Activated CD4-positive, alpha-beta T cell treated with anti-CD3 and anti-CD28 coated beads, Interleukin-2, amount 10 ng/mL, durations not matched to agents 24 days and 14 days (primary cell): ENCODE data around the gene SLF1. TPM values are rescaled to one million over a fixed set of nuclear protein-coding genes. Genes with fewer than 3 reads are reported as not detected.

ENCODE experiments used
- DNase-seq: peaks from one replicate; pipeline ENCODE4 v3.0.0; 2022
- H3K27ac Mint-ChIP-seq: one replicate; pipeline ENCODE4 v1.8.0; 2022; ENCODE audit warnings: mild to moderate bottlenecking, mixed read lengths
- H3K27me3 Mint-ChIP-seq: one replicate; pipeline ENCODE4 v1.8.0; 2022; ENCODE audit warnings: mixed read lengths
- H3K36me3 Mint-ChIP-seq: one replicate; pipeline ENCODE4 v1.8.0; 2022; ENCODE audit warnings: low read depth, mild to moderate bottlenecking, mixed read lengths
- H3K4me1 Mint-ChIP-seq: one replicate; pipeline ENCODE4 v1.8.0; 2021; ENCODE audit warnings: mixed read lengths
- H3K4me3 Mint-ChIP-seq: one replicate; pipeline ENCODE4 v1.8.0; 2022; ENCODE audit warnings: mild to moderate bottlenecking, moderate library complexity, mixed read lengths
- H3K9me3 Mint-ChIP-seq: one replicate; pipeline ENCODE4 v1.8.0; 2021; ENCODE audit warnings: mixed read lengths
- intact Hi-C: fragments of 100-400 bp; cut with micrococcal nuclease; formaldehyde crosslinking; loops from one replicate; pipeline ENCODE4 v1.15.1; 2023
- total RNA-seq: library from RNA; stranded (reverse); gene quantifications from 2 replicates; pipeline ENCODE4 v1.2.3, GENCODE V29; 2022

SLF1 gene
- total RNA-seq, 1 donor from 2014 or later = 13.7 TPM

DNA sequence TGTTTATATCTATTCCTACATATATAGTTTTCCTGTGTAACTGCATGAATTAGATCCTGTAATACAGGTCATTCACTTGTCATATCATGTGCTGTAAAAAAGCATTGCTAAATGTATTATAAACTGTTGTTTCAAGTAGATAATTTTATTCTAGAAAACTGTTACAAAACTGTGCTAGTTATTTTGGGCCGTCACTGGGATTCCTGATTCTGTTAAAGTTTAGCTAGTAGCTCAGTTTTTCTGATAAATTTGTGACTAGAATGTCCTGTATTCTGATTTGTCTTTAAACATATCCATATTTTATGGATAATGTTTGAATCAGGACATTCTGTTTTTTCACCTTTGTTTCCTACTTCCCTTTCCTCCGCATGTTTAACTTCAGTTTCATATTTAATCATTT is 5.4 kb downstream of the SLF1 start:
- Mint-ChIP-seq H3K27ac (no peak overlapping the region), H3K4me1 (peaks cover 25% of the 10 kb centered on the region), H3K9me3 (no peaks in the 10 kb centered on the region), H3K4me3 (no peak overlapping the region), H3K36me3 (peaks cover 4% of the 10 kb centered on the region), H3K27me3 (no peaks in the 10 kb centered on the region)
- intact Hi-C loops = no loop called here
- no peak for DNase-seq

- DNase-seq = no peak
- Mint-ChIP-seq H3K4me1 (peaks cover 11% of the 10 kb centered on the region), H3K27ac (no peak overlapping the region), H3K9me3 (no peaks in the 10 kb centered on the region), H3K27me3 (no peaks in the 10 kb centered on the region), H3K36me3 (peaks cover 26% of the 10 kb centered on the region), H3K4me3 (no peak overlapping the region)
- intact Hi-C loops = no loop called here
Observed at GRCh38 chr5:94627191-94627590, 8.7 kb downstream of the SLF1 start.

GRCh38 chr5:94632024-94632423 is 13.6 kb downstream of the SLF1 start:
- H3K9me3 Mint-ChIP-seq = peaks cover 11% of the 10 kb centered on the region
- peaks cover 10% of the 10 kb centered on the region for H3K4me1 Mint-ChIP-seq
- H3K36me3 Mint-ChIP-seq = peaks cover 58% of the 10 kb centered on the region
- no peak overlapping the region for H3K4me3 Mint-ChIP-seq
- intact Hi-C loops = loop anchor here (2.0 kb wide), 1 partner anchor 13 kb away; the partner anchor contains the start of genes KIAA0825 and SLF1
- DNase-seq = no peak
- no peak overlapping the region for H3K27ac Mint-ChIP-seq
- H3K27me3 Mint-ChIP-seq = no peaks in the 10 kb centered on the region

- Mint-ChIP-seq H3K36me3 (peaks cover 71% of the 10 kb centered on the region), H3K27ac (no peak overlapping the region), H3K27me3 (no peaks in the 10 kb centered on the region), H3K4me1 (peaks cover 12% of the 10 kb centered on the region), H3K4me3 (no peak overlapping the region), H3K9me3 (peaks cover 32% of the 10 kb centered on the region)
- intact Hi-C loops = no loop called here
- no peak for DNase-seq
Observed at GRCh38 chr5:94640176-94640575, 21.7 kb downstream of the SLF1 start.

DNA sequence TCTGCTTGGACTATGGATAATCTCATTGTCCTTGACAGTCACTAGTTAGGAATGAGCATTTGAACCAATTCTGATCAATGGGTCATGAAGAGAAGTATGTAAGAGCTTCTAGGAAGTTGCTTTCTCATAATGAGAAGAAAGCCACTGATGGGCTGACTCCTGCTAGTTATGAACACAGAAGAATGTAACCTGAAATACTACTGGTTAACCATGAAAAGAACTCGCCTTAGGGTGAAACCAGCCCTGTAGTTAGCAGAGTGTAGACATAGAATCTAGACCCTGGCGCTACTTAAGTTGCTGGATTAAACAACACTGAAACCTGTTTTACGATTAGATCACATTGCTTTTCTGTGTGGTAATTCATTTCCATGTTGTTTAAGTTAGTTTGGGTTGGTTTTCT is 26.6 kb downstream of the SLF1 start:
- peaks cover 15% of the 10 kb centered on the region for H3K9me3 Mint-ChIP-seq
- H3K4me1 Mint-ChIP-seq = peaks cover 9% of the 10 kb centered on the region
- no peak for DNase-seq
- no peak overlapping the region for H3K4me3 Mint-ChIP-seq
- no peaks in the 10 kb centered on the region for H3K27me3 Mint-ChIP-seq
- no peak overlapping the region for H3K27ac Mint-ChIP-seq
- intact Hi-C loops = no loop called here
- peaks cover 34% of the 10 kb centered on the region for H3K36me3 Mint-ChIP-seq

DNA sequence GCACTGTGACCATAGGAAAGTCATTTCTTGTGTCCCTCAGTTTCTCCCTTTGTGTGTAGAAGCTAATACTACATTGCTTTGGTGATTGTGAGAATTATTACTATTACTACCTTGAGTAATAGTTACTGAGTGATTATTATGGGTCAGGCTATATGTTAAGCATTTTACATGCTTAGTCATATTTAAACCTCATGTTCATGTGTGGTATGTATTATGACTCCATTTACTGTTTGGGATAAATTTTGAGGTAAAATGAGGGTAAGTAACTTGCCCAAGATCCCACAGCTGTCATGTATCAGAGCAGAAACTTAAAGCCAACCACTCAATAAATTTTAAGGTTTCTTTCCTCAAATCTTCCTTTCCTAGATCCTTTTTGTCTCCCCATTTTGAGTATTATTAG is 28.3 kb downstream of the SLF1 start:
- intact Hi-C loops = no loop called here
- Mint-ChIP-seq H3K9me3 (peaks cover 4% of the 10 kb centered on the region), H3K27ac (no peak overlapping the region), H3K4me1 (peaks cover 6% of the 10 kb centered on the region), H3K4me3 (no peak overlapping the region), H3K36me3 (peaks cover 20% of the 10 kb centered on the region), H3K27me3 (no peaks in the 10 kb centered on the region)
- DNase-seq = no peak

GRCh38 chr5:94649874-94650273 is 31.4 kb downstream of the SLF1 start:
- no peak for DNase-seq
- intact Hi-C loops = no loop called here
- Mint-ChIP-seq H3K27me3 (no peaks in the 10 kb centered on the region), H3K36me3 (peaks cover 24% of the 10 kb centered on the region), H3K9me3 (peaks cover 5% of the 10 kb centered on the region), H3K4me3 (no peak overlapping the region), H3K27ac (no peak overlapping the region), H3K4me1 (no peaks in the 10 kb centered on the region)

DNA sequence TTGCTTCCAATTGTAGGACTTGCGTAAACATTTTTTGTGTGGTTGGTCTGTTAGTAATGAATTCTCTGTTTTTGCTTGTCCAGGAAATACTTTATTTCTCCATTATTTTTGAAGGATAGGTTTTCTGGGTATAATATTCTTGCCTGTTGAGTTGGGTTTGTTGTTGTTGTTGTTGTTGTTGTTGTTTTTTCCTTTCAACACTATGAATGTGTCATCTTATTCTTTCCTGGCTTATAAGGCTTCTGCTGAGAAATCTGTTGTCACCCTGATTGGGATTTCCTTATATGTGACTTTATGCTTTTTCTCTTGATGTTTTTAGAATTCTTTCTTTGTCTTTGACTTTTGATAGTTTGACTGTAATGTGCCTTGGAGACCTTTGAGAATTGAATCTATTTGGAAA is 39.8 kb downstream of the SLF1 start:
- H3K27ac Mint-ChIP-seq = no peak overlapping the region
- H3K4me3 Mint-ChIP-seq = no peak overlapping the region
- intact Hi-C loops = no loop called here
- peaks cover 60% of the 10 kb centered on the region for H3K36me3 Mint-ChIP-seq
- no peaks in the 10 kb centered on the region for H3K27me3 Mint-ChIP-seq
- no peak for DNase-seq
- no peaks in the 10 kb centered on the region for H3K4me1 Mint-ChIP-seq
- H3K9me3 Mint-ChIP-seq = peaks cover 43% of the 10 kb centered on the region

- intact Hi-C loops = no loop called here
- Mint-ChIP-seq H3K27ac (no peak overlapping the region), H3K4me1 (no peaks in the 10 kb centered on the region), H3K9me3 (peaks cover 32% of the 10 kb centered on the region), H3K36me3 (peaks cover 49% of the 10 kb centered on the region), H3K4me3 (no peak overlapping the region), H3K27me3 (no peaks in the 10 kb centered on the region)
- peak; percentile 37 for DNase-seq
Observed at GRCh38 chr5:94660506-94660905, 42.0 kb downstream of the SLF1 start.

- Mint-ChIP-seq H3K36me3 (peaks cover 45% of the 10 kb centered on the region), H3K27ac (no peak overlapping the region), H3K27me3 (no peaks in the 10 kb centered on the region), H3K4me3 (no peak overlapping the region), H3K9me3 (peaks cover 28% of the 10 kb centered on the region), H3K4me1 (no peaks in the 10 kb centered on the region)
- no peak for DNase-seq
- intact Hi-C loops = no loop called here
Observed at GRCh38 chr5:94661086-94661485, 42.6 kb downstream of the SLF1 start.

GRCh38 chr5:94667937-94668336 is 49.5 kb downstream of the SLF1 start:
- no peaks in the 10 kb centered on the region for H3K4me1 Mint-ChIP-seq
- H3K4me3 Mint-ChIP-seq = no peak overlapping the region
- H3K9me3 Mint-ChIP-seq = no peaks in the 10 kb centered on the region
- H3K36me3 Mint-ChIP-seq = peaks cover 28% of the 10 kb centered on the region
- H3K27me3 Mint-ChIP-seq = no peaks in the 10 kb centered on the region
- DNase-seq = no peak
- intact Hi-C loops = no loop called here
- no peak overlapping the region for H3K27ac Mint-ChIP-seq

DNA sequence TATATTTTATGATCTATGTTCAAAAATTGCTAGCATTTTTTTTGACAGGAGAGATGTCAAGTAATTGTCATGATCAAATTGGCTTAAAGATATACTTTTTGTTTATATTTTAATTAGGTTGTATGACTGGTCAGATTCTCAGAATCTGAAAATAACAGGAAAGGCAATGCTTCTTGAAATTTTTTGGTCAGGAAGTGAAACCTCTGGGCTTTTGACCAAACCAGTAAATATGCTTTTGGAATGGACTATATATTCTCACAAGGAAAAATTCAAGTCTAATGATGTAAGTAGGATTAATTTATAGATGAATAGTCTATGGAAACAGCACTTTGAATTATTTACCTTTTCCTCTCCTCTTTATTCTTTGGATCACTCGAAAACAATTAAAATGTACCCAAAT is 52.3 kb downstream of the SLF1 start:
- Mint-ChIP-seq H3K4me1 (no peaks in the 10 kb centered on the region), H3K4me3 (no peak overlapping the region), H3K36me3 (peaks cover 25% of the 10 kb centered on the region), H3K27me3 (no peaks in the 10 kb centered on the region), H3K9me3 (no peaks in the 10 kb centered on the region), H3K27ac (no peak overlapping the region)
- intact Hi-C loops = no loop called here
- DNase-seq = no peak

DNA sequence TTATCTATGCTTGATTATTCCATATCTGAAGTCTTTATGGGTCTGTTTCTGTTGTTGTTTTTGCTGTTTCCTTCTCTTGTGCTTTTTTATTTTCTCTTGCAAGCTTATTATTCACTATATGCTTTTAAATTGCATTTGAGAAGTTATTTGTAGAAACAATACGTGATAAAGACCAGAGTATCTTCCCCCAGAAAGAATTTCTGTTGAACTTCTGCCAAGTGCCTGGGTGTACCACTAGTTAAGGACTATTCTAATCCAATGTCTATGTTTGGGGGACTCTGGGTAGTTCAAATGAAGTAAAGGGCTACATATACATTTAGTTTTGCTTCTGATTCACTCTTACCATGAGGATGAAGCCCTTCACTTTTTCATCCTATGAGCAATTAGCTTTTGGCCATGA is 54.3 kb downstream of the SLF1 start:
- intact Hi-C loops = no loop called here
- Mint-ChIP-seq H3K36me3 (peaks cover 17% of the 10 kb centered on the region), H3K27me3 (no peaks in the 10 kb centered on the region), H3K9me3 (no peaks in the 10 kb centered on the region), H3K4me3 (no peak overlapping the region), H3K4me1 (no peaks in the 10 kb centered on the region), H3K27ac (no peak overlapping the region)
- no peak for DNase-seq

DNA sequence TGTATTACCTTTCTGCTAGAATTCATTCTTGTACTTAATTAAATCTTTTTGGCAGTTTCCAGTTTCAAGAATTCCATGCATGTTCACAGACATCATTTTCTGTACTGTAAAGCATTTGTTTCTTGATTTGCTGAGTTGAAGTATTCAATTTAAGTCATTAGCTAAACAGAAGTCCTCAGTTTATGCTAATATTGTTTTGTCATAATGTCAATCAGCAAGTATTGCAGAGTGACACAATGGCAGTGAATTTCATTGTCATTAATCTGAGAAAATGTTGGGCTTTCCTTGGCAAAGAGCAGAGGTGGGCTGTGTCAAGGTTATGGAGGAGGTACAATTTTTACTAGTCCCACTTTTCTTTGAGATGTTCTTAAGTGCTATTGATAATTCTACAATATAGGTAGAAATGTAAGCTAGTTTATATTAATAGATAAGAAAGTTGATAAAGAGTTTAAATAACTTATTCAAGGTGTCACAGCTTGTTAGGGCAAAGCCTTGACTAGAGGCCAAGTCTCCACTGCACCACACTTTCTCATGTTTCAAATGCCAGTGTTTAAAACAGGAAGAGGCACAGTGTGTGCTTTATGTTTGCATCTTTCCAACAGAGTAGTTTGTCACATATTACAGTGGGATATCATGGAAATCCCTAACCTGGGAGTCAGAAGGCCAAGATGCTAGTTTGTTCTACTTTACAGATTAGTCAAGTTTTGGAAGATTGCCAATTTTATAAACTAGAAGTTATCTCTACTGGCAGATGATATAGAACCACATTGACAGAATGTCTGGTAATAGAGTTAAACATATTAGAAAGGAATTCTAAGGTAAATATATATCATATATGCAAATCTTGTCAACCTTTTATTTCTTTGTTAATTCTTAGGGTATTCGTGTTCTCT is 56.3 kb downstream of the SLF1 start:
- intact Hi-C loops = no loop called here
- Mint-ChIP-seq H3K4me3 (no peak overlapping the region), H3K27me3 (no peaks in the 10 kb centered on the region), H3K36me3 (peaks cover 13% of the 10 kb centered on the region), H3K27ac (no peak overlapping the region), H3K9me3 (no peaks in the 10 kb centered on the region), H3K4me1 (no peaks in the 10 kb centered on the region)
- no peak for DNase-seq
